GM23338 (cell line): Measurements from ENCODE around the gene SLC13A3. TPM values are rescaled to one million over a fixed set of nuclear protein-coding genes. Genes with fewer than 3 reads are reported as not detected.

Experiments used
- ATAC-seq: fragments of 200-7000 bp; cut with Tn5 transposase; 3 replicates; pipeline ENCODE4 v1.9.1; 2020
- DNase-seq: peaks from one replicate; pipeline ENCODE4 v3.0.0-alpha.2; 2015; ENCODE audit warnings: low spot score
- H2AFZ ChIP-seq: fragments of 200-600 bp; sonication (generic); 2 replicates; pipeline ENCODE4 v1.8.0; 2016; ENCODE audit warnings: antibody characterized with exemption, mild to moderate bottlenecking, moderate library complexity
- H3F3A ChIP-seq: fragments of 200-600 bp; sonication (generic); replicated peaks from 2 replicates; pipeline ENCODE4 v1.8.0; 2017; ENCODE audit warnings: antibody characterized with exemption, mixed run types, low read depth
- H3K27ac ChIP-seq: fragments of 200-600 bp; sonication (generic); 2 replicates; pipeline ENCODE4 v1.6.1; 2016; ENCODE audit warnings: low read depth
- H3K27me3 ChIP-seq: fragments of 200-600 bp; sonication (generic); 2 replicates; pipeline ENCODE4 v1.8.0; 2016; ENCODE audit warnings: mild to moderate bottlenecking, mixed run types, moderate library complexity; ENCODE audit not compliant: insufficient read depth
- H3K36me3 ChIP-seq: fragments of 200-600 bp; sonication (generic); 2 replicates; pipeline ENCODE4 v1.8.0; 2016; ENCODE audit warnings: mild to moderate bottlenecking; ENCODE audit not compliant: insufficient read depth
- H3K4me1 ChIP-seq: fragments of 200-600 bp; sonication (generic); 2 replicates; pipeline ENCODE4 v1.8.0; 2016; ENCODE audit warnings: mild to moderate bottlenecking, moderate library complexity; ENCODE audit not compliant: insufficient read depth
- H3K4me2 ChIP-seq: fragments of 200-600 bp; sonication (generic); 2 replicates; pipeline ENCODE4 v1.7.1; 2017; ENCODE audit warnings: mixed run types
- H3K4me3 ChIP-seq: fragments of 200-600 bp; sonication (generic); 2 replicates; pipeline ENCODE4 v1.6.1; 2016; ENCODE audit warnings: mixed run types
- H3K79me2 ChIP-seq: fragments of 200-600 bp; sonication (generic); replicated peaks from 2 replicates; pipeline ENCODE4 v1.8.0; 2017; ENCODE audit warnings: mild to moderate bottlenecking; ENCODE audit not compliant: insufficient read depth
- H3K9me2 ChIP-seq: fragments of 200-600 bp; sonication (generic); 2 replicates; pipeline ENCODE4 v1.8.0; 2017; ENCODE audit not compliant: insufficient read depth
- H4K20me1 ChIP-seq: fragments of 200-600 bp; sonication (generic); replicated peaks from 2 replicates; pipeline ENCODE4 v1.8.0; 2017; ENCODE audit warnings: mild to moderate bottlenecking; ENCODE audit not compliant: insufficient read depth
- H3K27ac Mint-ChIP-seq: 2 replicates; pipeline ENCODE4 v1.8.0; 2020; ENCODE audit warnings: inconsistent platforms, mild to moderate bottlenecking, moderate library complexity, mixed read lengths
- H3K27me3 Mint-ChIP-seq: 3 replicates; pipeline ENCODE4 v1.8.0; 2022; ENCODE audit warnings: low read depth, mild to moderate bottlenecking, moderate library complexity, mixed read lengths, inconsistent platforms; ENCODE audit not compliant: insufficient read depth, poor library complexity
- H3K36me3 Mint-ChIP-seq: 3 replicates; pipeline ENCODE4 v1.8.0; 2021; ENCODE audit warnings: low read depth, mild to moderate bottlenecking, inconsistent platforms, moderate library complexity, mixed read lengths
- H3K4me1 Mint-ChIP-seq: 3 replicates; pipeline ENCODE4 v1.8.0; 2020; ENCODE audit warnings: mild to moderate bottlenecking, inconsistent platforms, mixed read lengths
- H3K4me3 Mint-ChIP-seq: 3 replicates; pipeline ENCODE4 v1.8.0; 2021; ENCODE audit warnings: moderate library complexity, mild to moderate bottlenecking, inconsistent platforms, mixed read lengths
- H3K9me3 Mint-ChIP-seq: 3 replicates; pipeline ENCODE4 v1.8.0; 2020; ENCODE audit warnings: moderate library complexity, mild to moderate bottlenecking, inconsistent platforms, mixed read lengths
- CREB1 ChIP-seq: fragments of 250-450 bp; sonication (Bioruptor Pico); IDR thresholded peaks from 2 replicates; pipeline ENCODE4 v1.5.0; 2020; ENCODE audit warnings: low read depth, mild to moderate bottlenecking, moderate library complexity
- polyA plus RNA-seq: library from polyadenylated mRNA; unstranded; fragments of >200 nt; fragmentation: Nextera tagmentation; extraction: Ambion mirVana; gene quantifications from 2 replicates; pipeline ENCODE4 v1.2.1, GENCODE V29; 2016
- total RNA-seq: library from RNA; depleted of rRNA; stranded (reverse); fragments of >200 nt; shearing (Covaris generic); gene quantifications from 2 replicates; pipeline ENCODE4 v1.2.3, GENCODE V29; 2014
- TF ChIP-seq, protein P1 (sequence below): IDR thresholded peaks from one replicate; pipeline ENCODE4 v1.6.1; 2018; ENCODE audit warnings: antibody characterized with exemption; ENCODE audit not compliant: unreplicated experiment
- TF ChIP-seq, protein P2 (sequence below): fragments of 250-450 bp; sonication (Bioruptor Pico); IDR thresholded peaks from 2 replicates; pipeline ENCODE4 v1.5.0; 2020; ENCODE audit warnings: mild to moderate bottlenecking, moderate library complexity

The SLC13A3 gene
- total and polyA plus RNA-seq, 2 experiments from 2014 or later = 8.6 to 9.1 TPM

DNA sequence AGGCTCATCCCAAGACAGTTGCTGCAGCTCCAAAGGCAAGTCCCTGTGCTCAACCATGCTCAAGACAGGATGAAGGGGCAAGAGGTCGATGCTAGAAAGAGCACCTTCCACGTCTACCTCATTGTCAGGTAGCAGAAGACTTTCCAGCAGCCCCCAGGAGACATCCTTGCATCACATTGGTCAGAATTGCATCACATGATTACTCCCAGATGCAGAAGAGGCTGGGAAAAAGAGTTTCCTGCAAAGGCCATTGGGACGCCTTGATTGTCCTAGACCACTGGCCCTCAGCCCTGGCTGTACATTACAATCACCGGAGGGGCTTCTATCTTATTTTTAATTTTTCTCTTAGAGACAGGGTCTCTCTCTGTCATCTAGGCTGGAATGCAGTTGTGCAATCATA lies 120.6 kb downstream of the SLC13A3 start (continued):
- TF ChIP-seq, protein P1, sequence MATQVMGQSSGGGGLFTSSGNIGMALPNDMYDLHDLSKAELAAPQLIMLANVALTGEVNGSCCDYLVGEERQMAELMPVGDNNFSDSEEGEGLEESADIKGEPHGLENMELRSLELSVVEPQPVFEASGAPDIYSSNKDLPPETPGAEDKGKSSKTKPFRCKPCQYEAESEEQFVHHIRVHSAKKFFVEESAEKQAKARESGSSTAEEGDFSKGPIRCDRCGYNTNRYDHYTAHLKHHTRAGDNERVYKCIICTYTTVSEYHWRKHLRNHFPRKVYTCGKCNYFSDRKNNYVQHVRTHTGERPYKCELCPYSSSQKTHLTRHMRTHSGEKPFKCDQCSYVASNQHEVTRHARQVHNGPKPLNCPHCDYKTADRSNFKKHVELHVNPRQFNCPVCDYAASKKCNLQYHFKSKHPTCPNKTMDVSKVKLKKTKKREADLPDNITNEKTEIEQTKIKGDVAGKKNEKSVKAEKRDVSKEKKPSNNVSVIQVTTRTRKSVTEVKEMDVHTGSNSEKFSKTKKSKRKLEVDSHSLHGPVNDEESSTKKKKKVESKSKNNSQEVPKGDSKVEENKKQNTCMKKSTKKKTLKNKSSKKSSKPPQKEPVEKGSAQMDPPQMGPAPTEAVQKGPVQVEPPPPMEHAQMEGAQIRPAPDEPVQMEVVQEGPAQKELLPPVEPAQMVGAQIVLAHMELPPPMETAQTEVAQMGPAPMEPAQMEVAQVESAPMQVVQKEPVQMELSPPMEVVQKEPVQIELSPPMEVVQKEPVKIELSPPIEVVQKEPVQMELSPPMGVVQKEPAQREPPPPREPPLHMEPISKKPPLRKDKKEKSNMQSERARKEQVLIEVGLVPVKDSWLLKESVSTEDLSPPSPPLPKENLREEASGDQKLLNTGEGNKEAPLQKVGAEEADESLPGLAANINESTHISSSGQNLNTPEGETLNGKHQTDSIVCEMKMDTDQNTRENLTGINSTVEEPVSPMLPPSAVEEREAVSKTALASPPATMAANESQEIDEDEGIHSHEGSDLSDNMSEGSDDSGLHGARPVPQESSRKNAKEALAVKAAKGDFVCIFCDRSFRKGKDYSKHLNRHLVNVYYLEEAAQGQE = no peak
- TF ChIP-seq, protein P2, sequence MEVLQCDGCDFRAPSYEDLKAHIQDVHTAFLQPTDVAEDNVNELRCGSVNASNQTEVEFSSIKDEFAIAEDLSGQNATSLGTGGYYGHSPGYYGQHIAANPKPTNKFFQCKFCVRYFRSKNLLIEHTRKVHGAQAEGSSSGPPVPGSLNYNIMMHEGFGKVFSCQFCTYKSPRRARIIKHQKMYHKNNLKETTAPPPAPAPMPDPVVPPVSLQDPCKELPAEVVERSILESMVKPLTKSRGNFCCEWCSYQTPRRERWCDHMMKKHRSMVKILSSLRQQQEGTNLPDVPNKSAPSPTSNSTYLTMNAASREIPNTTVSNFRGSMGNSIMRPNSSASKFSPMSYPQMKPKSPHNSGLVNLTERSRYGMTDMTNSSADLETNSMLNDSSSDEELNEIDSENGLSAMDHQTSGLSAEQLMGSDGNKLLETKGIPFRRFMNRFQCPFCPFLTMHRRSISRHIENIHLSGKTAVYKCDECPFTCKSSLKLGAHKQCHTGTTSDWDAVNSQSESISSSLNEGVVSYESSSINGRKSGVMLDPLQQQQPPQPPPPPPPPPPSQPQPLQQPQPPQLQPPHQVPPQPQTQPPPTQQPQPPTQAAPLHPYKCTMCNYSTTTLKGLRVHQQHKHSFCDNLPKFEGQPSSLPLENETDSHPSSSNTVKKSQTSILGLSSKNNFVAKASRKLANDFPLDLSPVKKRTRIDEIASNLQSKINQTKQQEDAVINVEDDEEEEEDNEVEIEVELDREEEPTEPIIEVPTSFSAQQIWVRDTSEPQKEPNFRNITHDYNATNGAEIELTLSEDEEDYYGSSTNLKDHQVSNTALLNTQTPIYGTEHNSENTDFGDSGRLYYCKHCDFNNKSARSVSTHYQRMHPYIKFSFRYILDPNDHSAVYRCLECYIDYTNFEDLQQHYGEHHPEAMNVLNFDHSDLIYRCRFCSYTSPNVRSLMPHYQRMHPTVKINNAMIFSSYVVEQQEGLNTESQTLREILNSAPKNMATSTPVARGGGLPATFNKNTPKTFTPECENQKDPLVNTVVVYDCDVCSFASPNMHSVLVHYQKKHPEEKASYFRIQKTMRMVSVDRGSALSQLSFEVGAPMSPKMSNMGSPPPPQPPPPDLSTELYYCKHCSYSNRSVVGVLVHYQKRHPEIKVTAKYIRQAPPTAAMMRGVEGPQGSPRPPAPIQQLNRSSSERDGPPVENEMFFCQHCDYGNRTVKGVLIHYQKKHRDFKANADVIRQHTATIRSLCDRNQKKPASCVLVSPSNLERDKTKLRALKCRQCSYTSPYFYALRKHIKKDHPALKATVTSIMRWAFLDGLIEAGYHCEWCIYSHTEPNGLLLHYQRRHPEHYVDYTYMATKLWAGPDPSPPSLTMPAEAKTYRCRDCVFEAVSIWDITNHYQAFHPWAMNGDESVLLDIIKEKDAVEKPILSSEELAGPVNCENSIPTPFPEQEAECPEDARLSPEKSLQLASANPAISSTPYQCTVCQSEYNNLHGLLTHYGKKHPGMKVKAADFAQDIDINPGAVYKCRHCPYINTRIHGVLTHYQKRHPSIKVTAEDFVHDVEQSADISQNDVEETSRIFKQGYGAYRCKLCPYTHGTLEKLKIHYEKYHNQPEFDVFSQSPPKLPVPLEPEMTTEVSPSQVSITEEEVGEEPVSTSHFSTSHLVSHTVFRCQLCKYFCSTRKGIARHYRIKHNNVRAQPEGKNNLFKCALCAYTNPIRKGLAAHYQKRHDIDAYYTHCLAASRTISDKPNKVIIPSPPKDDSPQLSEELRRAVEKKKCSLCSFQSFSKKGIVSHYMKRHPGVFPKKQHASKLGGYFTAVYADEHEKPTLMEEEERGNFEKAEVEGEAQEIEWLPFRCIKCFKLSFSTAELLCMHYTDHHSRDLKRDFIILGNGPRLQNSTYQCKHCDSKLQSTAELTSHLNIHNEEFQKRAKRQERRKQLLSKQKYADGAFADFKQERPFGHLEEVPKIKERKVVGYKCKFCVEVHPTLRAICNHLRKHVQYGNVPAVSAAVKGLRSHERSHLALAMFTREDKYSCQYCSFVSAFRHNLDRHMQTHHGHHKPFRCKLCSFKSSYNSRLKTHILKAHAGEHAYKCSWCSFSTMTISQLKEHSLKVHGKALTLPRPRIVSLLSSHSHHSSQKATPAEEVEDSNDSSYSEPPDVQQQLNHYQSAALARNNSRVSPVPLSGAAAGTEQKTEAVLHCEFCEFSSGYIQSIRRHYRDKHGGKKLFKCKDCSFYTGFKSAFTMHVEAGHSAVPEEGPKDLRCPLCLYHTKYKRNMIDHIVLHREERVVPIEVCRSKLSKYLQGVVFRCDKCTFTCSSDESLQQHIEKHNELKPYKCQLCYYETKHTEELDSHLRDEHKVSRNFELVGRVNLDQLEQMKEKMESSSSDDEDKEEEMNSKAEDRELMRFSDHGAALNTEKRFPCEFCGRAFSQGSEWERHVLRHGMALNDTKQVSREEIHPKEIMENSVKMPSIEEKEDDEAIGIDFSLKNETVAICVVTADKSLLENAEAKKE (CRISPR knock-in tag) = no peak

DNA sequence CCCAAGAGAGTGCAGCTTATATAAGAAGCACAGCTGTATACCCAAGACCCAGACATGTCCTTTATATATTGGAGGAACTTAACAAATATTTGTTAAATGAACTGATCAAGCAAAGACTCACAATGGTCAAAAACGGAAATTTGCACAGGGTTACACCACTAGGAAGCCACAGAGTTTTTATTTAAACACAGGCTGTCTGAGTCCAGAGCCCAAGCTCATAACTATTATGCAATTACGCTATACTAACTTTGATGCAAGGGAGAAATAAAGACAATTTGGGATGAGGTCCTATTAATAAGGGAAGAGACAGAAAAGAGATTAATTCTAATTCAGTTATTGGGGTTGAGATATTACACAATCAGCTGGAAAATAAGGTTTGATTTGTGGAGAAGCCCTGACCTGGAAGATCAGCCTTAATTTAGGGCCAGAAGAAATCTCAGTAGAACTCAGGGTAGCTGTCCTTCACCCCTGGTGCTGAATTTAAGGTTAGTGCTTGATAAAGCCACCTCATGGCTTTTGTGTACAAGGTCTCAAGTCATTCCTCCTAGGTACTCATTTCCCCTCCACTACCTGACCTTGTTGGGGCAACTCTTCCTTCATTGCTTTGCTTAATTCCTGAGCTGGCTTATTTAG lies 127.4 kb downstream of the SLC13A3 start:
- Mint-ChIP-seq H3K36me3 (no peaks in the 10 kb centered on the region), H3K9me3 (no peaks in the 10 kb centered on the region), H3K4me1 (no peaks in the 10 kb centered on the region; the same call in 2 of the 3 replicates), H3K4me3 (no peak overlapping the region), H3K27ac (no peak overlapping the region), H3K27me3 (no peaks in the 10 kb centered on the region)
- Histone ChIP-seq H2AFZ (no peak overlapping the region), H3K27ac (no peak overlapping the region), H3K36me3 (no peaks in the 10 kb centered on the region), H3K4me1 (no peaks in the 10 kb centered on the region), H3F3A (no peaks in the 10 kb centered on the region), H3K27me3 (no peaks in the 10 kb centered on the region), H4K20me1 (no peaks in the 10 kb centered on the region), H3K4me3 (no peak overlapping the region), H3K4me2 (no peak overlapping the region), H3K9me2 (no peaks in the 10 kb centered on the region), H3K79me2 (no peaks in the 10 kb centered on the region)
- no peak; the same call in 2 of the 3 replicates for ATAC-seq
- peak; percentile 67 for DNase-seq
- TF ChIP-seq, protein P2 (CRISPR knock-in tag) = peak; percentile 61; the same call in 1 of the 2 replicates
- no peak for TF ChIP-seq CREB1 (CRISPR knock-in tag)
